IgD-negative memory B cell (primary cell): ENCODE data around the gene RAI14. TPM values are rescaled to one million over a fixed set of nuclear protein-coding genes. Genes with fewer than 3 reads are reported as not detected.

ENCODE experiments used
- H3K27ac Mint-ChIP-seq, 3 donors: one replicate each; pipeline ENCODE4 v1.8.0; 2020 to 2022; ENCODE audit warnings: mild to moderate bottlenecking in 3 of 3, mixed read lengths in 3 of 3, moderate library complexity in 1 of 3
- H3K27me3 Mint-ChIP-seq: one replicate; pipeline ENCODE4 v1.8.0; 2021; ENCODE audit warnings: mixed read lengths
- H3K36me3 Mint-ChIP-seq: one replicate; pipeline ENCODE4 v1.8.0; 2020; ENCODE audit warnings: mild to moderate bottlenecking, mixed read lengths
- H3K4me1 Mint-ChIP-seq, 3 donors: one replicate each; pipeline ENCODE4 v1.8.0; 2020 to 2022; ENCODE audit warnings: mixed read lengths in 3 of 3, mild to moderate bottlenecking in 1 of 3
- H3K4me3 Mint-ChIP-seq, 4 donors: one replicate each; pipeline ENCODE4 v1.8.0; 2020 to 2022; ENCODE audit warnings: mild to moderate bottlenecking in 4 of 4, mixed read lengths in 4 of 4, moderate library complexity in 3 of 4
- H3K9me3 Mint-ChIP-seq, 3 donors: one replicate each; pipeline ENCODE4 v1.8.0; 2020 to 2021; ENCODE audit warnings: mixed read lengths in 3 of 3, mild to moderate bottlenecking in 1 of 3
- polyA plus RNA-seq: library from polyadenylated mRNA; unstranded; fragments of 300-500 nt; fragmentation: Illumina TruSeq; gene quantifications from one replicate; pipeline ENCODE4 v1.2.3, GENCODE V29; 2021

The RAI14 gene
- polyA plus RNA-seq, 1 donor from 2014 or later: 1.2 TPM

- H3K27ac Mint-ChIP-seq: no peak overlapping the region
- no peak overlapping the region for H3K4me3 Mint-ChIP-seq
- H3K36me3 Mint-ChIP-seq: peaks cover 2% of the 10 kb centered on the region
- no peaks in the 10 kb centered on the region for H3K27me3 Mint-ChIP-seq
- peaks cover 0 to 4% (median 0%) of the 10 kb centered on the region in 3 donors for H3K9me3 Mint-ChIP-seq
- no peaks in the 10 kb centered on the region for H3K4me1 Mint-ChIP-seq
Measured at GRCh38 chr5:34848230-34848629, 192.1 kb downstream of the RAI14 start.

- Mint-ChIP-seq H3K36me3 (peaks cover 2% of the 10 kb centered on the region), H3K4me1 (peaks cover 0 to under 1% (median 0%) of the 10 kb centered on the region in 3 donors), H3K4me3 (no peak overlapping the region), H3K27ac (no peak overlapping the region), H3K27me3 (no peaks in the 10 kb centered on the region), H3K9me3 (peaks cover 0 to 4% (median 0%) of the 10 kb centered on the region in 3 donors)
Measured at GRCh38 chr5:34849253-34849652, 193.1 kb downstream of the RAI14 start.

GRCh38 chr5:34854459-34855174, 198.5 kb downstream of the RAI14 start:
- Mint-ChIP-seq H3K4me3 (no peak overlapping the region), H3K27ac (no peak overlapping the region), H3K27me3 (no peaks in the 10 kb centered on the region), H3K36me3 (peaks cover 2% of the 10 kb centered on the region), H3K9me3 (peaks cover 0 to 4% (median 0%) of the 10 kb centered on the region in 3 donors), H3K4me1 (peaks cover 3 to 7% (median 5%) of the 10 kb centered on the region in 3 donors)

GRCh38 chr5:34857161-34857560, 201.0 kb downstream of the RAI14 start:
- Mint-ChIP-seq H3K36me3 (no peaks in the 10 kb centered on the region), H3K27me3 (no peaks in the 10 kb centered on the region), H3K4me1 (peaks cover 3 to 7% (median 5%) of the 10 kb centered on the region in 3 donors), H3K4me3 (no peak overlapping the region), H3K27ac (no peak overlapping the region), H3K9me3 (peaks cover 0 to 3% (median 0%) of the 10 kb centered on the region in 3 donors)

GRCh38 chr5:34857894-34858293, 201.8 kb downstream of the RAI14 start:
- H3K4me3 Mint-ChIP-seq: no peak overlapping the region
- no peaks in the 10 kb centered on the region for H3K9me3 Mint-ChIP-seq
- H3K27ac Mint-ChIP-seq: no peak overlapping the region
- H3K36me3 Mint-ChIP-seq: no peaks in the 10 kb centered on the region
- H3K4me1 Mint-ChIP-seq: peaks cover 3 to 7% (median 5%) of the 10 kb centered on the region in 3 donors
- no peaks in the 10 kb centered on the region for H3K27me3 Mint-ChIP-seq

- Mint-ChIP-seq H3K27ac (no peak overlapping the region), H3K27me3 (no peaks in the 10 kb centered on the region), H3K4me3 (no peak overlapping the region), H3K9me3 (no peaks in the 10 kb centered on the region), H3K4me1 (peaks cover 3 to 7% (median 5%) of the 10 kb centered on the region in 3 donors), H3K36me3 (no peaks in the 10 kb centered on the region)
Measured at GRCh38 chr5:34858790-34859189, 202.7 kb downstream of the RAI14 start.

- Mint-ChIP-seq H3K9me3 (no peaks in the 10 kb centered on the region), H3K27me3 (no peaks in the 10 kb centered on the region), H3K4me3 (no peak overlapping the region), H3K4me1 (peaks cover 3 to 6% (median 5%) of the 10 kb centered on the region in 3 donors), H3K36me3 (no peaks in the 10 kb centered on the region), H3K27ac (no peak overlapping the region)
Measured at GRCh38 chr5:34859253-34859652, 203.1 kb downstream of the RAI14 start.

- Mint-ChIP-seq H3K4me3 (no peak overlapping the region), H3K27me3 (no peaks in the 10 kb centered on the region), H3K27ac (no peak overlapping the region), H3K4me1 (no peaks in the 10 kb centered on the region), H3K36me3 (no peaks in the 10 kb centered on the region), H3K9me3 (no peaks in the 10 kb centered on the region)
Measured at GRCh38 chr5:34863946-34864345, 207.8 kb downstream of the RAI14 start.

- Mint-ChIP-seq H3K36me3 (peaks cover 2% of the 10 kb centered on the region), H3K27ac (no peak overlapping the region), H3K9me3 (no peaks in the 10 kb centered on the region), H3K4me3 (no peak overlapping the region), H3K4me1 (no peaks in the 10 kb centered on the region), H3K27me3 (no peaks in the 10 kb centered on the region)
Measured at GRCh38 chr5:34865091-34865490, 209.0 kb downstream of the RAI14 start.

- H3K4me3 Mint-ChIP-seq: no peak overlapping the region
- no peak overlapping the region for H3K27ac Mint-ChIP-seq
- H3K36me3 Mint-ChIP-seq: peaks cover 2% of the 10 kb centered on the region
- H3K4me1 Mint-ChIP-seq: no peaks in the 10 kb centered on the region
- H3K27me3 Mint-ChIP-seq: no peaks in the 10 kb centered on the region
- no peaks in the 10 kb centered on the region for H3K9me3 Mint-ChIP-seq
Measured at GRCh38 chr5:34866989-34867471, 210.9 kb downstream of the RAI14 start.

GRCh38 chr5:34867660-34868059, 211.5 kb downstream of the RAI14 start:
- H3K27me3 Mint-ChIP-seq: no peaks in the 10 kb centered on the region
- H3K4me1 Mint-ChIP-seq: no peaks in the 10 kb centered on the region
- no peaks in the 10 kb centered on the region for H3K9me3 Mint-ChIP-seq
- peaks cover 2% of the 10 kb centered on the region for H3K36me3 Mint-ChIP-seq
- no peak overlapping the region for H3K4me3 Mint-ChIP-seq
- H3K27ac Mint-ChIP-seq: no peak overlapping the region

GRCh38 chr5:34868791-34869190, 212.7 kb downstream of the RAI14 start:
- Mint-ChIP-seq H3K36me3 (peaks cover 2% of the 10 kb centered on the region), H3K4me1 (no peaks in the 10 kb centered on the region), H3K27ac (no peak overlapping the region), H3K9me3 (no peaks in the 10 kb centered on the region), H3K4me3 (no peak overlapping the region), H3K27me3 (no peaks in the 10 kb centered on the region)

GRCh38 chr5:34869256-34869655, 213.1 kb downstream of the RAI14 start:
- Mint-ChIP-seq H3K36me3 (peaks cover 2% of the 10 kb centered on the region), H3K27ac (no peak overlapping the region), H3K9me3 (no peaks in the 10 kb centered on the region), H3K4me3 (no peak overlapping the region), H3K27me3 (no peaks in the 10 kb centered on the region), H3K4me1 (no peaks in the 10 kb centered on the region)

GRCh38 chr5:34870382-34870781, 214.3 kb downstream of the RAI14 start:
- H3K36me3 Mint-ChIP-seq: peaks cover 2% of the 10 kb centered on the region
- H3K9me3 Mint-ChIP-seq: peaks cover under 1 to 3% (median under 1%) of the 10 kb centered on the region in 3 donors
- no peaks in the 10 kb centered on the region for H3K27me3 Mint-ChIP-seq
- H3K27ac Mint-ChIP-seq: no peak overlapping the region
- H3K4me1 Mint-ChIP-seq: no peaks in the 10 kb centered on the region
- no peak overlapping the region for H3K4me3 Mint-ChIP-seq

- peaks cover 2 to 13% (median 10%) of the 10 kb centered on the region in 3 donors for H3K9me3 Mint-ChIP-seq
- no peak overlapping the region for H3K27ac Mint-ChIP-seq
- H3K4me3 Mint-ChIP-seq: no peak overlapping the region
- peaks cover 2% of the 10 kb centered on the region for H3K36me3 Mint-ChIP-seq
- no peaks in the 10 kb centered on the region for H3K4me1 Mint-ChIP-seq
- H3K27me3 Mint-ChIP-seq: no peaks in the 10 kb centered on the region
Measured at GRCh38 chr5:34876275-34876674, 220.1 kb downstream of the RAI14 start.

GRCh38 chr5:34881246-34881645, 225.1 kb downstream of the RAI14 start:
- Mint-ChIP-seq H3K27me3 (peaks cover 2% of the 10 kb centered on the region), H3K27ac (no peak overlapping the region), H3K9me3 (peaks cover 0 to 5% (median 4%) of the 10 kb centered on the region in 3 donors), H3K36me3 (peaks cover 2% of the 10 kb centered on the region), H3K4me3 (no peak overlapping the region), H3K4me1 (no peaks in the 10 kb centered on the region)
